ENCODE results near the gene OSGIN1. TPM values are rescaled to one million over a fixed set of nuclear protein-coding genes. Genes with fewer than 3 reads are reported as not detected.
"Not testable (repeated sequence)": the region's sequence is repeated elsewhere in the genome, so short reads cannot be mapped to it uniquely, and the experiment has no call there.

Gene OSGIN1
- total RNA-seq, 1 donor from 2014 or later = 0.68 TPM

- no peak for DNase-seq
Observed at GRCh38 chr16:83942074-83942473, 11.0 kb upstream of the OSGIN1 start.

- DNase-seq = no peak
Observed at GRCh38 chr16:83942815-83943515, 10.1 kb upstream of the OSGIN1 start.

GRCh38 chr16:83943516-83944050, 9.5 kb upstream of the OSGIN1 start:
- no peak for DNase-seq

- no peak for DNase-seq
Observed at GRCh38 chr16:83945587-83945986, 7.5 kb upstream of the OSGIN1 start.

GRCh38 chr16:83946154-83946780, 6.8 kb upstream of the OSGIN1 start:
- no peak for DNase-seq

- no peak for DNase-seq
Observed at GRCh38 chr16:83946781-83947566, 6.1 kb upstream of the OSGIN1 start.

GRCh38 chr16:83947642-83948234, 5.3 kb upstream of the OSGIN1 start:
- no peak for DNase-seq

- no peak for DNase-seq
Observed at GRCh38 chr16:83948914-83949723, 3.9 kb upstream of the OSGIN1 start.

GRCh38 chr16:83949724-83950001, 3.4 kb upstream of the OSGIN1 start:
- no peak for DNase-seq

GRCh38 chr16:83950862-83951399, 2.1 kb upstream of the OSGIN1 start:
- not testable (repeated sequence) for DNase-seq

GRCh38 chr16:83951544-83951943, 1.5 kb upstream of the OSGIN1 start:
- no peak for DNase-seq

- DNase-seq = no peak
Observed at GRCh38 chr16:83952587-83952939, 477 bp upstream of the OSGIN1 start.

GRCh38 chr16:83953796-83954576, 946 bp downstream of the OSGIN1 start:
- peak; percentile 67 for DNase-seq

- DNase-seq = peak; percentile 71
Observed at GRCh38 chr16:83954577-83955016, 1.6 kb downstream of the OSGIN1 start.

- peak; percentile 38 for DNase-seq
Observed at GRCh38 chr16:83955218-83956130, 2.4 kb downstream of the OSGIN1 start.

GRCh38 chr16:83956336-83957289, 3.6 kb downstream of the OSGIN1 start:
- peak; percentile 91 for DNase-seq

- DNase-seq = no peak
Observed at GRCh38 chr16:83957296-83957855, 4.3 kb downstream of the OSGIN1 start.

- no peak for DNase-seq
Observed at GRCh38 chr16:83958137-83958845, 5.3 kb downstream of the OSGIN1 start.

Data from dermis blood vessel endothelial cell (primary cell).